Fibroblast of skin of scalp (primary cell): Measurements from ENCODE around the gene CHST15.
"Not testable (repeated sequence)": the region's sequence is repeated elsewhere in the genome, so short reads cannot be mapped to it uniquely, and the experiment has no call there.

Experiments used
- DNase-seq: peaks from one replicate; pipeline ENCODE4 v3.0.0-alpha.2; 2013

Gene CHST15

DNA sequence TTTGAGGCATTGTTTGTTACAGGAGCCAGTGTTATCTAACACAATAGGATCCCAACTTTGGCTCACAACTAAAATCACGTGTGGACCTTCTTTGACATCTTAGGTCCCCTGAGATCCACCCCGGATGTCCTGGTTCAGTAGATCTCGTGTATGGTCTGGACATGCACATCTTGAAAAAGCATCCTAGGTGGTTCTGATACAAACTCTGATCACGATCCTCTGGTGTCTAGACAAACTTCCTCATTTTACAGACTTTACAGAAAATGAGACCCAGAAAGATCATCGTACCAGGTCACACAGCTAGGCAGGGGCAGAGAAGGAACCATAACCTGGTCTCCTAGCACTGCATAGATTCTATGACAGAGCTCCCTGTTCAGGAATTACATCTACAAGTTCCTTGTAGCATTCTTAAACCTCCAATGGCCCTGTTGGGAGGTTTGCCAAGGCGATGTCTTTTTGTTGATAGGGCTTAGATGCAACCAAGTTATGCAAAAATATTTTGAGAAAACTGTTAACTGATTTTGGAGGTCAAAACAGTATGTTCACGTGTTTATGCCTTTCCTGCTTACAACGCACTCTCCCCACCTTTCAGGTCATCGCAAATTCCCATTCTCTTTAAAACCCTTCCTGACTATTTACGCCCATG, 30.8 kb upstream of the CHST15 start:
- DNase-seq, result no peak

DNA sequence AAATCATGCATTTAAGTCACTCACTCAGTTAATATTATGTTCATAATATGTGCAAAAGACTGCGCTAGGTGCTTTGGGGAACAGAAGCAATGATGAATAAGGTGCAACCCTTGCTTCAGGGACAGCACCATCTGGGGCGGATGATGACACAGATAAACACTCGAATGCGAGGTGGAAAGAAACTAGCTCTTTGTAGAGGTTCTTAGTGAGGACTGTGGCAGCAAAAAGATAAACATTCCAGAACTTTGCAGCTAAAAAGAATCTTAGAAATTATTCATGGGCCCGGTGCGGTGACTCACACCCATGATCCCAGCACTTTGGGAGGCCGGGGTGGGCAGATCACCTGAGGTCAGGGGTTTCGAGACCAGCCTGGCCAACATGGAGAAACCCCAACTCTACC, 29.8 kb upstream of the CHST15 start:
- no peak for DNase-seq

DNA sequence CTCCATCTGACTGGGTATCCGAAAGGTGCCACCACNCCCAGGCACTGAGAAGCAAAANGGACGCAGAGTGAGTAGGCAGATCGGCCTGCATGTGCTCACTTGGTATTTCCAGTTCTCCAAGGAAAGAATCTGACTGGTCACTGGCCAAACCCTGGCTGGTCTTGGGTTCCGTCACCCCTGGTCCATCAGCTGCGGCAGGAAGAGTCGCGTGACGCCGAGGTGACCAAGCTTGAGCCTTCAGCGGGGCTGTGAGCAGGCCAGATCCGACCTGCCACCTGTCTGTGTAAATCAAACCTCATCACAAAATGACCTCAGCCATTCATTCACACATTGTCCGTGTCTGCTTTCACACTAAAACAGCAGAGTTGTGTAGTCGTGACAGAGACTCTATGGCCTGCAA, 28.8 kb upstream of the CHST15 start:
- no peak for DNase-seq

DNA sequence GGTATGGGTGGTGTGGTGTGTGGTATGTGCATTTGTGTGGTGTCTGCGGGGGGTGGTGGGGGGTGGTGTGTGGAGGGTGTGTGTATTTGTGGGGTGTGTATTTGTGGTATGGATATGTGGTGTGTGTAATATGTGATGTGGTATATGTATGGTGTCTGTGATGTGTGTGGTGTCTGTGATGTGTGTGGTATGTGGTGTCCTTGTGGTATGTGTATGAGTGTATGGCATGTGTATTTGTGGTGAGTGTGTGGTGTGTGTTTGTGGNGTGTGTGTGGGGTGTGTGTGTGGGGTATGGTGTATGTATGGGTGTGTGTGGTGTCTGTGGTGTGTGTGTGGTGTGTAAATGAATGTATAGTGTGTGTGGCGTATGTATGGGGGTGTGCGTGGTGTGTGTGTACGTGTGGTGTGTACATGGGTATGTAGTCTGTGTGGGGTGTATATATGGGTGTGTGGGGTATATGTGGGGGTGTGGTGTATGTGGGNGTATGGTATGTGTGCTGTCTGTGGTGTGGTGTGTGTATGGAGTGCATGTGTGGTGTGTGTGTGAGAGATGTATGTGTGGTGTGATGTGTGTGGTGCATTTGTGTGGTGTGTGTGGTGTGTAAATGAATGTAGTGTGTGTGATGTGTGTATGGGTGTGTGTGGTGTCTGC, 27.1 kb upstream of the CHST15 start:
- no peak for DNase-seq

DNA sequence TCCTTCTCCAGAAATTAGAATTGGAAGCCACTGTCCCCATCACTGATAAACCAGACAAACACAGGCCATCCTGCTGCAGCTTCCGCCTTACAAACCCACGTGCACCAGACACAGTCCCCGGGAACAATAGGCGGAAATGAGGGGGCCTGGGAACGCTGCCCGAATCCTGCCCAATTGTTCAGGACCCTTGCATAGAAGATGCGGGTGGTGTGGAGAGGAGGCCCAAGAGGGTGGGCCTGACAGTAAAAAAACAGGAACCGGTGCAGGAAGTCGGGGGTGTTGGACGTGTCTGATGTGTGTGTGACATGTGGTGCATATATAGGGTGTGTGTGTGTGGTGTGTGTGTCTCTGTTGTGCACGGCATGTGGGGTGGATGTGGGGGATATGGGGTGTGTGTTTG, 26.5 kb upstream of the CHST15 start:
- DNase-seq, result no peak

DNA sequence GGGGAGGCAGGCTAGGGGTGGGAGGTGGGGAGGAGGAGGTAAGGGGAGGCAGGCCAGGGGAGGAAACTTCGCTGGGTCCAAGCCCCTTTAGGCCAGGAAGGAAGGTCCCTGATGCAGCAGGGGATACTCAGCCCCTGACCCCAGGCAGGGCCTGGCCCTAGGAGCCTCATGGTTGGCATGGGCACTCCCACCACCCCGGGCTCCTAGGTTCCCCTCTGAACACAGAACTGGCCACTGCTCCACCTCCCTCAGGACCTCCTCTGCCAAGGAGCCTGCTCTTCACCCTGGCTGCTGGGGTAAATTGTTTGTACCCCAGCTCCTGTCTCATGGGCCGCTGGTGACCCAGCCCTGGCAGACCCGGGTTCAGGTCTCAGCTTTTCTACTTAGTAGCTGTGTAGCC, 25.8 kb upstream of the CHST15 start:
- DNase-seq, result no peak

DNA sequence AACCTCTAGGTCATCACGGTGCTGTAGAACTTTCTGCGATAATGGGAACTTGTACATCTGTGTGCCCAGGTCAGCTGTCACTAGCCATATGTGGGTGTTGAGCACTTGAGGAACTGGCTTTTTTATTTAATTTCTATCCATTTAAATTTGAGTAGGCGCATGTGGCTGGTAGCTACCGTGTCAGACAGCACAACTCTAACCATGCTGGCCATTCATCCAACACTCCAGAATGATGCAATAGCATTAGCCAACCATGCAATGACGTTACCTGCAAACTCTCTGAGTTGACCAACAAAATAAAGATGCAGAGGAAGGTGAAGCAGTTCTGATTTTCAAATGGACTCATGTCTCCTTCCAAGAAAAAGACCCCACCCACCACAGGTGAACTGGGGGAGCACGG, 24.4 kb upstream of the CHST15 start:
- no peak for DNase-seq

DNA sequence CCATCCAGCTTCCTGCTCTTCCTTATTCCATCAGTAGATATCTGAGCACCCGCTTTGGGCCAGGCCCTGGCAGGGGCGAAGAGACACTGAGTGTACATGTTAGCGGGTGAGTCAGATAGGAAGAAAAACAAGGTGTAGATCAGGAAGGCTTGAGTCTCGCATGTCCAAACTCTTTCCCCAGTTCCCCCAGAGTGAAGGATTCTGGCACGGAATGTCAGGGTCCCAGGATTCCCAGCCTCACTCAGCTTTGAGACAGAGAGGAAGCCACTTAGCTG, 24.1 kb upstream of the CHST15 start:
- DNase-seq, result no peak

DNA sequence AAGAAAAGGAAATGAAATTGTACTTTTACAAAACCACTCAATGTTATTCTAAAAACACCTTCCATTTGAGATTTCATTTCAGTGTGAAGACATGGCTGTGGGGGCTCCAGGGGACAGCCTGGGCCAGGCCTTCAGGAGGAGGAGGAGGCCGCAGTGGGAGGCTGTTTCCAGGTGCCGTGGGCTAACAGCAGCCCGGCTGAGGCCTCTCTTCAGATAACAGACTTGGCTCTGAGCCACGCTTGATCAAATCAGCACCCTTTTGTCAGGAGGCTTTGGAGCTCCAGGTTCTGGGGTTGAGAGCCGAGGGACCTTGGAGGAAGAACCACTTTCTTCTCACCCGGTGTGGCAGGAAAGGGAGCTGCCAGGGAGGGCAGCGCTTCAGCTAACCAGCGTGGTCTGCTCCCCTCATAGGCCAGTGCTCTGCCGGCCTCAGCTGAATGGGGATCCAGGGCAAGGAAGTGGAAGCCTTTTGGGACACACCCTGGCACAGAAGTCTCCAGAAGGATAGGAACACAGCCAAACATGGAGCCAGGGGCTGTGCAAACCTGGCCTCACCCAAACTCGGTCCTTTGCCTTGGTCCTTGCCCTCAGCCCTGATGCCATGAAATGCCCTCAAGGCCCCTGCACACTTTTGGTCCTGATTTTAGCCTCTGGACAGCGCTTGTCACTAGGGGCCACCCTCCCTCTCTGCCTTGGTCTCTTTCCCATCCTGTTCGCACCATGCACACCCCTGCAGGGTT, 23.5 kb upstream of the CHST15 start:
- no peak for DNase-seq

DNA sequence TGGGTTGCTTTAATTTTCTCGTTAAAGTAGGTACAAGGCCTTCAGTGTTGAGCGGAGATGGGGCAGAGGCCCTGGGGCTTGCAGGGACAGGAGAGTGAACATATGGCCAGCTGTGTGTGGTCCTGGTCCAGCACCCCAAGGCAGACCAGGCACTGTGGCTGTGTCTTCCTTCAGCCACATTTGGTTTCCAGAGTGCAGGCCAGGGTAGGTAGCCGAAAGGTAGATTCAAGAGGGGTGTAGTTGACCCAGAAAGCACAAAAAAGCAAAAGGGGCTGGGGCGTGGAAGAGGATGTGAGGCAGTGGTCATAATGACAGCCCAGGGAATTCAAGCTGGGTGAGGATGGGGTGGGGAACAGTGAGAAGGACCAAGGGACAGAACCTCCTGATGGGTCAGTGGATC, 21.3 kb upstream of the CHST15 start:
- DNase-seq, result no peak

DNA sequence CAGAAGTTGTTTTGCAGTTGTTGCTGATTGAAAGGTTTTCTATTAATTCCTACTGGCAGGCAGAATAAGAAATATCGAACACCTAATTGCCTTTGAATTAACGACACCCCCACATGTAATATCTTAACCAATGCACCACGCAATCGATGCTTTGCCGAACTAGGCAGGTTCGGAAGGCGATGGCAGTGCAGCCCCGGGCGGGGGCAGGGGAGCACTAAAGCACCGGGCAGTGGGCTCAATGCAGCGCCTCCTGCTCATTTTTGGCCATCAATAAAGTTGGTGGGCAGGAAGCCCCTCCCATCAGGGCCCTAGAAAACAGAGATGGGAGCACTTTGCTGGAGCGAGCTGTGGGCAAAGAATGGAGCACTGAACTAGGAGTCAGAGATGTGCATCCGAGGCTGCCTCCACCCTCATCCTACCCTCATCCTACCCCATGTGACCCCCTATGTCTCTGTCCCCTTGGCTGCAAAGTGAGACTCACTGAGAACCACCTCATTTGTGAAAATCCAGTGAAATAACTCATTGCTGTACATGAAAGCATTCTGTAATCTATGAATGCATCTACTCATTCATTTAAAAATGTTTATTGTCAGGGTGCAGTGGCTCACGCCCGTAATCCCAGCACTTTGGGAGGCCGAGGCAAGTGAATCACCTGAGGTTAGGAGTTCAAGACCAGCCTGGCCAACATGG, 19.6 kb upstream of the CHST15 start:
- no peak for DNase-seq

DNA sequence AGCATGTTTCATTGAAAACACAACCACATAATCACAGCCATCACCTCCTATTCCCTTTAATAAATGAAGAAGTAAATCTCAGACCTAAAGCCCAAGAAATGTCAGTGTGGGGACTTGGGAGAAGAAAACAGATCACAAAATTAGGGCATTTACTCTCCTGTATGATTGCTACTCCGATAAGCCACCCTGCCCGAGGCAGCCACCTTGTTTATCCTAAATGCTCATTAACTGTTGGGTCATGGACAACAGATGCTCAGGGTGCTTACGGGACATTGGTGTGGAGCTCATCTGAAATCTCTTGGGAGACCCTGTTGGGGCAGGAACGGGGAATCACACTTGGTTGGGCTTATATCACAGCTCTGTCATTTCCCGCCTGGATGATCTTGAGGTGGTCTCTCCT, 17.5 kb upstream of the CHST15 start:
- DNase-seq, result no peak

DNA sequence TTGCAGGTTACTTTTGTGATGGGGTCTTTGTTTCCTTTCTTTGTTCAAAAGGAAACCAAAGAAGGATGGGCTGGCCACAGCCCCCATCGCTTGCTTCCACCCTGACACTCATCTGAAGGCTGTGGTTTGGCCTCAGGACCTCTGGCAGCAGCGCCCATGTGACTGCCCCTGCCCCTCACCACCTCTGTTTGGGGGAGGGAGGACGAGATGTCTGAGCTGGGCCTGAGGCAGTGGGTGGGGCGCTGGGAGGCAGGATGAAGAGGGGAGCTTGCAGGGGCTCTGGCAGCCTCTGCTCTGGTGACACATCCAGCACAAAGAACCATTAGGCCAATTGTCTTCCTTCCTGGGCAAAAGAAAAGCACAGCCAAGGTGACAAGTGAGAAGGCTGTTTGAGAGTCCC, 15.9 kb upstream of the CHST15 start:
- no peak for DNase-seq

DNA sequence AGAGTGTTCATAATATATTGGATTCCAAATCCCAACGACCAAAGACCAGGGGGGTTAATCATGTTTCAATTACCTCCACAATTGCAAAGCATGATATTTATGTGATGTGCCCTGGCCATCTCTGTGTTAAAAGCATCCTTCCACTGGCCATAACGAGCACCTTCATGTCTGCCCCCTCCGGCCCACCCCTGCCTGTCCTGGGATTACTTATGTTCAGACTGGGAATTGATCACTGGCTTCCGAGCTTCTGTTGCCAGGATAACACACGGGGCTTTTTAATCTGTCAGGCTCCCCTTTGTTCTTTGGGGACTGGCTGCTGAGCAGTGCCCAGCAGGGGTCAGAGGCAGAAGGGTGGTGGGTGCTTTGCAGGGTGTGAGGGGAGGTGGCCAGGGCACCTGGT, 13.7 kb upstream of the CHST15 start:
- DNase-seq, result no peak

DNA sequence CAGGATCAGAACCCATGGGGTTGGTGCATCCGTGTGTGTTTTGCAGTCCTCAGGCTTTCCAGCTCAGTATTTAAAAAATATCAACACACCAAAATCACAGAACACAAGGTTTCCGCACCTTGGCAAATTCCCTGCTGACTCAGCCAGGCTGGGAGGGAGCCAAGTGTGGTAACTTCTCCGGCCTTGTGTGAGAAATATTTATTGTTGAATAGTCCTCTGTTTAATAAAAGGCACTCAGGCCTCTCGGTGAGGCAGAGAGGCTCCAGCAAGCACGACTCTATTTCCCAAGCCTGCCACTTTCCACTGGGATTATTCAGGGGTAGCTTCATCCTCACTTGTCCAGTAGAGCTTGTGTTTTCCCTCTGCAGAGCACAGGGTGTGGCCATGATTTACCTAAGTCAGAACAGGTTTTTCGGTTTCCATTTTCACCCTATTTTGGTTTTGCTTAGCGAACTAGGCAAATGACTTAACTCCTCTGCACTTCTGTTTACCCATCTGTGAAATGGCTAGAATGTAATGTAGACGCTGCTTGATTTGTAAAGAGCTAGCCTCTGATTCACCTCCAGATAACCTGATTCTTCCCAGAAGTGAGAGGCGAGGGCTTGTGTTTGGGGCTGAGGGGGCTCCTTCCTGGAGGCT, 13.0 kb upstream of the CHST15 start:
- DNase-seq, result peak; percentile 20

DNA sequence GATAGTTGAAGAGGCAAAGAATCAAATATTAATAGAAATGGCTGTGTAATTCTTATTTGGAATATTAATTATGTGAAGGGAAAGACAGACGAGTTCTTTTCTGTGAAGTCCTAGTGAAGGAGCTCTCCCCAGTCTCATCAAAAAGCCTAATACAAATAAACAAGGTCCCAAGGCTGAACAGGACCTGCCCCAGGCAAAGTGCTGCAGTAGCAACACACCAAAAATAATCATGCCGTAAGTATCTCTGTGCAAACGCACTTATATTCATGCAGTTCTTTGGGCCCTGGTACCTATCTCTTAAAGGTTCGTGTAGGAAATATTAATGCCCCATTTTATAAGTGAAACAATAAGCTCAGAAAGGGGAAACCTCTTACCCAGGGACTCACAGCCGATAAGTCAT, 12.2 kb upstream of the CHST15 start:
- no peak for DNase-seq

DNA sequence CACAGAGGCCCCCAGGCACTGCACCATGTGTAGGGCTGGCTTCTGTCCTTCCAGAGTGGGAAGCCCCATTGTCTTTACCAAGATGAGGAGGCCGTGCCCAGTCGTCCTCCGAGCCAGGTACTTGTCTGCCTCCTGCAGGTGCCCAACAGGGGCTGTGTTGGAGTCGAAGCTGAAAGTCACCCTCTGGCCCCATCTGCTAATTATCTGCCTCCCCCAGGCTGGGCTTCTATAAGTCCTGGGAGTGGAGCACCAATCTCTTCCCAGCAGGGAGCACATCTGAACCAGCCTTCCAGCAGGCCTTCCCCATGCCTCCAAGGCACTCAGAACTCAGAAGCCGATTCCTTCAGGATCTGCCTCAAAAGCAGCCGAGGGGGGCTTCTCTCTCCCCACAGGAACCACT, 11.6 kb upstream of the CHST15 start:
- no peak for DNase-seq

DNA sequence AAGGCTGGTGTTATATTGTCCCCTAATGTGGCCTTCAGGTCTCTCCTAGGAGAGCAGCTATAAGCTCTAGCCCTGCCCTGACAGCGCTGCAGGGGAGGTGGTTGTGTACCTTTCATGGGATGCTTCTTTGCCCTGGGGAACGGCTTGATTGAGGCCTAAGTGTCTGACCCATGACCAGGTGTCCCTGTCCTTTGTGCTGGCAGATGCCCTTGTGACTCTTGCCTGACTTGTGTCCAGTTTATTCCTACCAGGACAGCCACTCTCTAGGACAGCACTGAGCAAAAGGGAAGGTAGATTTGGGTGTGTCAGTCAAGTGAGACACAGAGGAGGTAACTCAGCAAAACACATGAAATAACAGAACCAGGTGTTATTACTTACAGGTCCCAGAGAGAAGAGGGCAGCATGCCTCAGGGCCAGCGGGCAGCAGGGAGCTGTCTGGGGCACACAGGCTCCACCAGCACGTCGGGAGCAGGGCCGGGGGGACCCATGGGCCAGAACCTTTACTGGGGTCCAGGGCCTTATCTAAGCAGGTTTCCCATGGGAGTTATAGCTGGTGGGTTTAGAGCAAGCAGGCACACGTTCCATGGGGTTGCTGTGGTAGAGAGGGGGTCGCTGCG, 10.7 kb upstream of the CHST15 start:
- DNase-seq, result no peak

DNA sequence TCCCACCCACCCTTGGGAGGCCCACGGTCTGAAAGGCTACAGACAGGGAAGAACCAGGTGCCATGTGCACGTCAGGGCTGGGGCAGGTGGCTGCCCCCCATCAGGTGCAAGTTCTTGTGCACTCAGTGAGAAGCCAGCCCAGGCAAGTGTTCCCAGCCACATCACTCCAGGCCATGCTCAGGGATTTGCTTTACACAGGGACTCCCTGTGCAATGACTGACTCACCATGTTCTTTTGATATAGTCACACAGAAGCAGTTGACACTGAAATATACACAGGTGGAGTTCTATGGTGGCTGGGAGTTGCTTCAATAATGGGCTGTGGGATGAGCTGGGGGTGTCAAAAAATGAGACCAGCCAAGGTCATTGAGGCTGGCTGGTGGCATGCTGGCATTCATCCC, 8.0 kb upstream of the CHST15 start:
- DNase-seq, result no peak

DNA sequence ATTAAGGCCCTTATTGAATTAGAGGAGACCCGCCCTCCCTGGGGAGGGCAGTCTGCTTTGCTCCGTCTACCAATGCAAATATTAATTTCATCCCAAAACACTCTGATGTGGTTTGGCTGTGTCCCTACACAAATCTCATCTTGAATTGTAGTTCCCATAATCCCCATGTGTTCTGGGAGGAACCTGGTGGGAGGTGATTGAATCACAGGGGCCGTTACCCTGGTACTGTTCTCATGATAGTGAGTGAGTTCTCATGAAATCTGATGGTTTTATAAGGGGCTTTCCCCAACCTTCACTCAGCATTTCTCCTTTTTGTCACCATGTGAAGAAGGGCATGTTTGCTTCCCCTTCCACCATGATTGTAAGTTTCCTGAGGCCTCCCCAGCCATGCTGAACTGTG, 7.3 kb upstream of the CHST15 start:
- not testable (repeated sequence) for DNase-seq

DNA sequence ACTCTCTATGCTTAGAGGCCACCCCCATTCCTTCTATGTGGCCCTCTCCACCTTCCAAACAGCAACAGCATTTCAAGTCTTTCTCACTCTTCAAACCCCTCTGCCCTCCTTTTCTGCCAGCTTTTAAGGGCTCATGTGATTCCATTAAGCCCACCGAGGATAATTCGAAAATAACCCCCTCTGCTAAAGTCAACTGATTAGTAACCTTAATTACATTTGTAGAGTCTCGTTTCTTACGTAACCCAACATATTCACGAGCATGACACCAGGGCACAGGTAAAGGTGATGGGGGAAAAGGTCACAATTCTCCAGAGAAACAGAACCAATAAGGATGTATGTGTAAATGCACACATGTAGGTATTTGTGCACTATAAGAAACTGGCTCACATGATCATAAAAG, 6.7 kb upstream of the CHST15 start:
- DNase-seq, result no peak

DNA sequence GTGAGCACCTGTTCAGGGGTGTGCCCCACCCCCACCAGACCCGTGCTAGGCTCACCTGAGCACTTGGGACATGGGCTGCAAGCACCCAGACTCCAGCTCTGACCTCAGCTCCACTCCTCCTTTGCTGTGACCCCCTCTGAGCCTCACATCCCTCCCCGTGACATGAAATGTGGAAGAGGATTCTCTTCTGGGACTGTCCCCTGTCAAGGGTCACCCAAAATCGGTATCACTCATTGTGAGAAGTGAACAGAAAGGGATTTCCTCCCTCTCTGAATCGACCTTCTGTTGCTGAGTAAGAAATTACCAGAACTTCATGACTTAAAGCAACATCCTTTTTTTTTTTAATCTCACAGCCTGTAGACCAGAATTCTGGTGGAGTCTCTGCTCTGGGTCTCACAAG, 6.2 kb upstream of the CHST15 start:
- DNase-seq, result no peak

DNA sequence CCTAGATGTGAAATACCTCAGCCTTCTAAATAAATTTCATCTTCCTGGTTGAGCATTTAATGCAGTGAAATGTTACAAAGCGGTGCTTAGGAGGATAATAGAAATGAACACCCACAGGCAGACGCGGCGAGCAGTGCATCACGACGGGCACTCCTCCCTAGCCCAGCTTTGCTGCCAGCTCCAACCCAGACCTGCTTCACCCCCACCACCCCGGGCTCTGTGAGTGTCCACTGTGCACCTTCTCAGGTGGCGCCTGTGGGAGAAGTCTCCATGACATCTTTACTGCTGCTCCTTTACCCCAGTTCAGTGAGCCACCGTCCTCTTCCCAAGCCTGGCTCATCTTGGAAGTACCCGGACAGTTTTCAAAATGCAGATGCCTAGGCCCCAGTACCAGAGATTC, 5.2 kb upstream of the CHST15 start:
- DNase-seq, result no peak
